ENCODE measurements around the gene COPS4. TPM values are rescaled to one million over a fixed set of nuclear protein-coding genes. Genes with fewer than 3 reads are reported as not detected.
"Not testable (repeated sequence)": the region's sequence is repeated elsewhere in the genome, so short reads cannot be mapped to it uniquely, and the experiment has no call there.

The COPS4 gene
- total RNA-seq, 2 experiments from 2014 or later: 42.6 to 43.9 TPM

- Mint-ChIP-seq H3K9me3 (no peaks in the 10 kb centered on the region), H3K36me3 (no peaks in the 10 kb centered on the region), H3K4me1 (peaks cover 37% of the 10 kb centered on the region), H3K27ac (peak overlapping the region; percentile 90), H3K4me3 (peak overlapping the region; percentile 85), H3K27me3 (no peaks in the 10 kb centered on the region)
- DNase-seq: peak; percentile 99
These were observed 22.1 kb upstream of the COPS4 start for GRCh38 chr4:83012687-83013419.

GRCh38 chr4:83013420-83013867 is 21.5 kb upstream of the COPS4 start:
- Mint-ChIP-seq H3K27ac (peak overlapping the region; percentile 90), H3K4me3 (peak overlapping the region; percentile 85), H3K9me3 (no peaks in the 10 kb centered on the region), H3K27me3 (no peaks in the 10 kb centered on the region), H3K4me1 (peaks cover 34% of the 10 kb centered on the region), H3K36me3 (no peaks in the 10 kb centered on the region)
- no peak for DNase-seq

GRCh38 chr4:83013902-83014301 is 21.1 kb upstream of the COPS4 start:
- DNase-seq: no peak
- H3K4me1 Mint-ChIP-seq: peaks cover 32% of the 10 kb centered on the region
- no peaks in the 10 kb centered on the region for H3K27me3 Mint-ChIP-seq
- peak overlapping the region; percentile 85 for H3K4me3 Mint-ChIP-seq
- no peaks in the 10 kb centered on the region for H3K9me3 Mint-ChIP-seq
- H3K27ac Mint-ChIP-seq: peak overlapping the region; percentile 23
- no peaks in the 10 kb centered on the region for H3K36me3 Mint-ChIP-seq

GRCh38 chr4:83019794-83020494 is 15.0 kb upstream of the COPS4 start:
- no peak for DNase-seq
- peaks cover 12% of the 10 kb centered on the region for H3K4me1 Mint-ChIP-seq
- H3K27me3 Mint-ChIP-seq: no peaks in the 10 kb centered on the region
- no peak overlapping the region for H3K4me3 Mint-ChIP-seq
- peaks cover 1% of the 10 kb centered on the region for H3K9me3 Mint-ChIP-seq
- no peaks in the 10 kb centered on the region for H3K36me3 Mint-ChIP-seq
- peak overlapping the region; percentile 35 for H3K27ac Mint-ChIP-seq

GRCh38 chr4:83022724-83023450 is 12.1 kb upstream of the COPS4 start:
- Mint-ChIP-seq H3K36me3 (peaks cover 2% of the 10 kb centered on the region), H3K4me1 (peaks cover 12% of the 10 kb centered on the region), H3K9me3 (peaks cover 7% of the 10 kb centered on the region), H3K4me3 (no peak overlapping the region), H3K27me3 (no peaks in the 10 kb centered on the region), H3K27ac (no peak overlapping the region)
- no peak for DNase-seq

- DNase-seq, H3K9me3 Mint-ChIP-seq, H3K36me3 Mint-ChIP-seq, H3K27me3 Mint-ChIP-seq, H3K4me3 Mint-ChIP-seq, H3K27ac Mint-ChIP-seq: not testable (repeated sequence)
- peaks cover 12% of the 10 kb centered on the region for H3K4me1 Mint-ChIP-seq
These were observed 11.4 kb upstream of the COPS4 start for GRCh38 chr4:83023599-83023998.

- Mint-ChIP-seq H3K4me3 (no peak overlapping the region), H3K9me3 (peaks cover 7% of the 10 kb centered on the region), H3K27ac (no peak overlapping the region), H3K4me1 (peaks cover 12% of the 10 kb centered on the region), H3K27me3 (no peaks in the 10 kb centered on the region), H3K36me3 (peaks cover 2% of the 10 kb centered on the region)
- no peak for DNase-seq
These were observed 10.8 kb upstream of the COPS4 start for GRCh38 chr4:83024233-83024632.

GRCh38 chr4:83025563-83025962 is 9.4 kb upstream of the COPS4 start:
- Mint-ChIP-seq H3K27me3 (no peaks in the 10 kb centered on the region), H3K27ac (no peak overlapping the region), H3K36me3 (peaks cover 2% of the 10 kb centered on the region), H3K4me1 (peaks cover 6% of the 10 kb centered on the region), H3K4me3 (no peak overlapping the region), H3K9me3 (peaks cover 7% of the 10 kb centered on the region)
- DNase-seq: no peak

- no peaks in the 10 kb centered on the region for H3K27me3 Mint-ChIP-seq
- no peak overlapping the region for H3K27ac Mint-ChIP-seq
- H3K4me1 Mint-ChIP-seq: no peaks in the 10 kb centered on the region
- no peak for DNase-seq
- H3K4me3 Mint-ChIP-seq: no peak overlapping the region
- H3K36me3 Mint-ChIP-seq: peaks cover 2% of the 10 kb centered on the region
- peaks cover 7% of the 10 kb centered on the region for H3K9me3 Mint-ChIP-seq
These were observed 6.0 kb upstream of the COPS4 start for GRCh38 chr4:83028976-83029375.

- Mint-ChIP-seq H3K9me3 (peaks cover 7% of the 10 kb centered on the region), H3K27ac (no peak overlapping the region), H3K36me3 (peaks cover 2% of the 10 kb centered on the region), H3K4me3 (no peak overlapping the region), H3K4me1 (peaks cover 2% of the 10 kb centered on the region), H3K27me3 (no peaks in the 10 kb centered on the region)
- DNase-seq: no peak
These were observed 5.3 kb upstream of the COPS4 start for GRCh38 chr4:83029688-83030087.

- Mint-ChIP-seq H3K4me1 (peaks cover 33% of the 10 kb centered on the region), H3K4me3 (no peak overlapping the region), H3K9me3 (no peaks in the 10 kb centered on the region), H3K27me3 (no peaks in the 10 kb centered on the region), H3K36me3 (peaks cover 9% of the 10 kb centered on the region), H3K27ac (no peak overlapping the region)
- no peak for DNase-seq
These were observed 2.1 kb downstream of the COPS4 start for GRCh38 chr4:83036991-83037665.

- no peaks in the 10 kb centered on the region for H3K9me3 Mint-ChIP-seq
- H3K4me1 Mint-ChIP-seq: peaks cover 38% of the 10 kb centered on the region
- H3K27ac Mint-ChIP-seq: peak overlapping the region; percentile 19
These were observed 5.3 kb downstream of the COPS4 start for GRCh38 chr4:83040269-83040668.

GRCh38 chr4:83043157-83043556 is 8.2 kb downstream of the COPS4 start:
- Mint-ChIP-seq H3K36me3 (peaks cover 10% of the 10 kb centered on the region), H3K4me1 (peaks cover 27% of the 10 kb centered on the region)
- not testable (repeated sequence) for DNase-seq, H3K4me3 Mint-ChIP-seq, H3K27ac Mint-ChIP-seq, H3K27me3 Mint-ChIP-seq, H3K9me3 Mint-ChIP-seq

More at GRCh38 chr4:83040269-83040668, 5.3 kb downstream of the COPS4 start:
- Mint-ChIP-seq H3K36me3 (peaks cover 8% of the 10 kb centered on the region), H3K27me3 (no peaks in the 10 kb centered on the region), H3K4me3 (no peak overlapping the region)
- no peak for DNase-seq

GRCh38 chr4:83043801-83044407 is 8.9 kb downstream of the COPS4 start:
- Mint-ChIP-seq H3K9me3 (no peaks in the 10 kb centered on the region), H3K4me3 (no peak overlapping the region), H3K36me3 (peaks cover 10% of the 10 kb centered on the region), H3K27ac (no peak overlapping the region), H3K4me1 (peaks cover 26% of the 10 kb centered on the region), H3K27me3 (no peaks in the 10 kb centered on the region)
- no peak for DNase-seq
